ENCODE measurements around the gene PRG2.

GRCh38 chr11:57403802-57404147, 13.3 kb upstream of the PRG2 start:
- TF ChIP-seq, protein P1, sequence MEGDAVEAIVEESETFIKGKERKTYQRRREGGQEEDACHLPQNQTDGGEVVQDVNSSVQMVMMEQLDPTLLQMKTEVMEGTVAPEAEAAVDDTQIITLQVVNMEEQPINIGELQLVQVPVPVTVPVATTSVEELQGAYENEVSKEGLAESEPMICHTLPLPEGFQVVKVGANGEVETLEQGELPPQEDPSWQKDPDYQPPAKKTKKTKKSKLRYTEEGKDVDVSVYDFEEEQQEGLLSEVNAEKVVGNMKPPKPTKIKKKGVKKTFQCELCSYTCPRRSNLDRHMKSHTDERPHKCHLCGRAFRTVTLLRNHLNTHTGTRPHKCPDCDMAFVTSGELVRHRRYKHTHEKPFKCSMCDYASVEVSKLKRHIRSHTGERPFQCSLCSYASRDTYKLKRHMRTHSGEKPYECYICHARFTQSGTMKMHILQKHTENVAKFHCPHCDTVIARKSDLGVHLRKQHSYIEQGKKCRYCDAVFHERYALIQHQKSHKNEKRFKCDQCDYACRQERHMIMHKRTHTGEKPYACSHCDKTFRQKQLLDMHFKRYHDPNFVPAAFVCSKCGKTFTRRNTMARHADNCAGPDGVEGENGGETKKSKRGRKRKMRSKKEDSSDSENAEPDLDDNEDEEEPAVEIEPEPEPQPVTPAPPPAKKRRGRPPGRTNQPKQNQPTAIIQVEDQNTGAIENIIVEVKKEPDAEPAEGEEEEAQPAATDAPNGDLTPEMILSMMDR (IDR thresholded peaks at IDR 0.05) = no peak
- TF ChIP-seq POLR2AphosphoS5 (IDR thresholded peaks at IDR 0.05) = no peak
- TF ChIP-seq EP300 (IDR thresholded peaks at IDR 0.05) = no peak
- TF ChIP-seq POLR2A (IDR thresholded peaks at IDR 0.05) = no peak

Measured in upper lobe of left lung (tissue), 4 donors.